ENCODE data around the gene LRRC8E. TPM values are rescaled to one million over a fixed set of nuclear protein-coding genes. Genes with fewer than 3 reads are reported as not detected.
A peak's percentile ranks its signal among the peaks of the same experiment; 100 is the strongest.
"Not testable (repeated sequence)": the region's sequence is repeated elsewhere in the genome, so short reads cannot be mapped to it uniquely, and the experiment has no call there.

Gene LRRC8E
- total RNA-seq, 1 donor from 2014 or later: not detected

DNA sequence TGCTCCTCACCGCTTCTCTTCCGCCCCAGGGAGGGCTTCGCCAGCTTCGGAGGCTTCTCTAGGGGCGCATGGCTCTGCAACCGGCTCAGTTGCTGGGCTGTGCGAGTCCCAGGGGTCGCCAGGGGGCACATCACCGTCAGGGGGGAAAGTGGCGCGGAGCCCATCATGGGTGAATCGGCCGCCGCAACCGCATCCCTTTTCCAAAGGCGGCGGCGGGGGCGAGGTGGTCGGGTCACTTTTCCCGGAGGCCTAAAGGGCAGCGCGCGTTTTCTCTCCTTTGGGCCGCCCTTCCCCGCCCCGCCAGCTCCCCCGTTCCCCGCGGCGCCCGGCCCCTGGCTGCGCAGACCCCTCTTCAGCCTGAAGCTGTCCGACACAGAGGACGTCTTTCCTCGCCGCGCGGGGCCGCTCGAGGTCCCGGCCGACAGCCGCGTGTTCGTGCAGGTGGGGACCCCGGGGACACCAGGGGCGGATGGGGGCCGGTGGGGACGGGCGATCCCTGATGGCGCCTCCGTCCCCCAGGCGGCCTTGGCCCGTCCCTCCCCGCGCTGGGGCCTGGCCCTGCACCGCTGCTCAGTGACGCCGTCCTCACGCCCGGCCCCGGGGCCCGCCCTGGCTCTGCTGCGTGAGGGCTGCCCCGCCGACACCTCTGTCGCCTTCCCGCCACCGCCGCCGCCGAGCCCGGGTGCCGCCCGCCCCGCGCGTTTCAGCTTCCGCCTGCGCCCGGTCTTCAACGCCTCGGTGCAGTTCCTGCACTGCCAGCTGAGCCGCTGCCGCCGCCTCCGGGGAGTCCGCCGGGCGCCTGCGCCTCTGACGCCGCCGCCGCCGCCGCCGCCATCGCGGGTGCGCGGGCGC lies 28.0 kb downstream of the LRRC8E start:
- peaks cover 19% of the 10 kb centered on the region for H3K36me3 Mint-ChIP-seq (ENCODE audit: low read depth)
- H3K27me3 Mint-ChIP-seq: peaks cover 18% of the 10 kb centered on the region
- intact Hi-C loops (cut with micrococcal nuclease): no loop called here
- peak overlapping the region; percentile 50 for H3K4me3 Mint-ChIP-seq
- H3K4me1 Mint-ChIP-seq: peaks cover 36% of the 10 kb centered on the region
- ATAC-seq (ENCODE audit: low read depth): no peak
- CTCF ChIA-PET: interaction anchor here (1.3 kb wide), 1 partner anchor 13 kb away, joined by 4 read pairs; the partner anchor contains the start of gene MAP2K7
- H3K9me3 Mint-ChIP-seq: no peaks in the 10 kb centered on the region
- POLR2A ChIA-PET: interaction anchor here (0.6 to 1.4 kb wide), 3 partner anchors 8 to 228 kb away, joined by 3 to 4 read pairs (median 4); partner anchors contain the start of gene MAP2K7
- no peak overlapping the region for H3K27ac Mint-ChIP-seq
- TF ChIP-seq, protein P1, sequence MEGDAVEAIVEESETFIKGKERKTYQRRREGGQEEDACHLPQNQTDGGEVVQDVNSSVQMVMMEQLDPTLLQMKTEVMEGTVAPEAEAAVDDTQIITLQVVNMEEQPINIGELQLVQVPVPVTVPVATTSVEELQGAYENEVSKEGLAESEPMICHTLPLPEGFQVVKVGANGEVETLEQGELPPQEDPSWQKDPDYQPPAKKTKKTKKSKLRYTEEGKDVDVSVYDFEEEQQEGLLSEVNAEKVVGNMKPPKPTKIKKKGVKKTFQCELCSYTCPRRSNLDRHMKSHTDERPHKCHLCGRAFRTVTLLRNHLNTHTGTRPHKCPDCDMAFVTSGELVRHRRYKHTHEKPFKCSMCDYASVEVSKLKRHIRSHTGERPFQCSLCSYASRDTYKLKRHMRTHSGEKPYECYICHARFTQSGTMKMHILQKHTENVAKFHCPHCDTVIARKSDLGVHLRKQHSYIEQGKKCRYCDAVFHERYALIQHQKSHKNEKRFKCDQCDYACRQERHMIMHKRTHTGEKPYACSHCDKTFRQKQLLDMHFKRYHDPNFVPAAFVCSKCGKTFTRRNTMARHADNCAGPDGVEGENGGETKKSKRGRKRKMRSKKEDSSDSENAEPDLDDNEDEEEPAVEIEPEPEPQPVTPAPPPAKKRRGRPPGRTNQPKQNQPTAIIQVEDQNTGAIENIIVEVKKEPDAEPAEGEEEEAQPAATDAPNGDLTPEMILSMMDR (IDR thresholded peaks at IDR 0.05): no peak
- DNase-seq: peak; percentile 49

DNA sequence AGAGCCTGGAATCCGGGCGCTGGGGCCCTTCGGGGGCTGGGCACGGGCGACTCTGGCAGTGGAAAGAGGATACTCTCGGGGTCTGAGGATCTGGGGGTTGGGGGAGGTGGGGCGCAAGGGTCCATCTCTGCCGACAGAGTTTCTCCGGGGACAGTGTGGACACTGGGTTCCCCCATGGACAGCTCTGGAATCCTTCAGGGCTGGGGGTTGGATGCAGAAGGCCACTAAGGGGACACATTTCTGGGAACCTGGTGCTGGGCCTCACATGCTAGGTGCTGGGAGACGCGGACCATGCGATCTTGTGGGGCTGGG lies 28.6 kb downstream of the LRRC8E start:
- ChIA-PET POLR2A (interaction anchor here (0.8 to 1.4 kb wide), 2 partner anchors 9 to 14 kb away, joined by 3 to 4 read pairs; partner anchors contain the start of gene MAP2K7), CTCF (interaction anchor here (1.3 kb wide), 1 partner anchor 13 kb away, joined by 4 read pairs; the partner anchor contains the start of gene MAP2K7)
- Mint-ChIP-seq H3K9me3 (no peaks in the 10 kb centered on the region), H3K27ac (no peak overlapping the region), H3K36me3 (ENCODE audit: low read depth) (peaks cover 14% of the 10 kb centered on the region), H3K4me3 (peak overlapping the region; percentile 75), H3K4me1 (peaks cover 41% of the 10 kb centered on the region), H3K27me3 (peaks cover 18% of the 10 kb centered on the region)
- DNase-seq (no peak), ATAC-seq (ENCODE audit: low read depth) (no peak)
- intact Hi-C loops (cut with micrococcal nuclease): no loop called here
- TF ChIP-seq, protein P1 (IDR thresholded peaks at IDR 0.05): no peak

DNA sequence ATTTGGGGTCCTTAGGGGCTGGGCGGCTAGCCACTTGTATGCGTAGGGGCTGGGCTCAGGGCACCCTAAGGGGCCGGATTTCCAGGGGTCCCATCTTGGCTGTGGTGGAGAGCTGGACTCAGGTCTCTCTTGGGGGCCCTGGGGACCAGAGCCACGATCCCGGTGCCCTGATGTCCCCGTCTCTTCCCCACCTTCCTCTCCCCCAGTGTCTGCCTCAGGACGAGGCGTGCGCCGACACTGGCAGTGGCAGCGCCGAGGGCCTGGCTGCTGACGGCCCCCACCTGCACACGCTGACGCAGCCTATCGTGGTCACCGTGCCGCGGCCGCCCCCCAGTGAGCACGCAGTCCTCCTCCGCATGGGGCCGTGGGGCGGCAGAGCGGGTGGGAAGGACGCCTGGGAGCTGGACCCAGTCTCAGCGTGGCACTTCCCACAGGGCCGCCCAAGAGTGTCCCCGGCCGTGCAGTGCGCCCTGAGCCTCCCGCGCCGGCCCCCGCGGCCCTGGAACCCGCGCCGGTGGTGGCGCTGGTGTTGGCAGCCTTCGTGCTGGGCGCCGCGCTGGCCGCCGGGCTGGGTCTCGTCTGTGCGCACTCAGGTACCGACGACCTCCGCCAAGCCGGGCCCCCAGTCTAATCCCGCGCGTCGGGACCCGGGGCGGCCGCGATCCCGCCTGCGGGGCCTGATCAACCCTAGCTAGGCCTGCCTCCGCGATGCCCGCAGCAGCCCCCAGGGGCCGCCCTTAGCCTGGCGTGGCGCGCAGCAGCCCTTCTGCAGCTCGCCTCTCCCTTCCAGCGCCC lies 29.2 kb downstream of the LRRC8E start:
- ChIA-PET CTCF (interaction anchor here (0.7 to 1.2 kb wide), 5 partner anchors 11 to 238 kb away, joined by 3 to 4 read pairs (median 3); partner anchors contain the start of gene TIMM44), POLR2A (interaction anchor here (0.6 to 1.4 kb wide), 6 partner anchors 9 to 288 kb away, joined by 3 to 5 read pairs (median 4); partner anchors contain the start of genes PET100, TIMM44 and XAB2)
- H3K9me3 Mint-ChIP-seq: no peaks in the 10 kb centered on the region
- no peak overlapping the region for H3K27ac Mint-ChIP-seq
- peaks cover 18% of the 10 kb centered on the region for H3K27me3 Mint-ChIP-seq
- TF ChIP-seq, protein P1 (IDR thresholded peaks at IDR 0.05): no peak
- ATAC-seq (ENCODE audit: low read depth): no peak
- DNase-seq: peak; percentile 55
- peaks cover 45% of the 10 kb centered on the region for H3K4me1 Mint-ChIP-seq
- H3K4me3 Mint-ChIP-seq: peak overlapping the region; percentile 75
- intact Hi-C loops (cut with micrococcal nuclease): no loop called here
- peaks cover 16% of the 10 kb centered on the region for H3K36me3 Mint-ChIP-seq (ENCODE audit: low read depth)

DNA sequence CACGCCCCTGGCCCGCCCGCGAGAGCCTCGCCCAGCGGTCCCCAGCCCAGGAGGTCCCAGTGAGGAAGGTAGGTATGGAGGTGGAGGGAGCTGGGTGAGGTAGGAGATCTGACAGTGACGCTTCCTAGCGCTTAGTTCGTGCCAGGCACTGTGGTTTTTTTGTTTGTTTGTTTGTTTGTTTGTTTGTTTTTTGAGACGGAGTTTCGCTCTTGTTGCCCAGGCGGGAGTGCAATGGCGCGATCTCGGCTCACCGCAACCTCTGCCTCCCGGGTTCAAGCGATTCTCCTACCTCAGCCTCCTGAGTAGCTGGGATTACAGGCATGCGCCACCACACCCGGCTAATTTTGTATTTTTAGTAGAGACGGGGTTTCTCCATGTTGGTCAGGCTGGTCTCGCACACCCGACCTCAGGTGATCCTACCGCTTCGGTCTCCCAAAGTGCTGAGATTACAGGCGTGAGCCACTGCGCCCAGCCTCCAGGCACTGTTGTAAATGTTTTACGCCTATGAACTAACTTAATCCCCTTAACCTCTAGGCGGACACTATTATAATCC lies 29.8 kb downstream of the LRRC8E start:
- peak overlapping the region; percentile 35 for H3K4me3 Mint-ChIP-seq
- peaks cover 14% of the 10 kb centered on the region for H3K36me3 Mint-ChIP-seq (ENCODE audit: low read depth)
- DNase-seq; ATAC-seq (ENCODE audit: low read depth); H3K9me3 Mint-ChIP-seq; intact Hi-C loops (cut with micrococcal nuclease); H3K27ac Mint-ChIP-seq: not testable (repeated sequence)
- peaks cover 47% of the 10 kb centered on the region for H3K4me1 Mint-ChIP-seq
- ChIA-PET POLR2A (interaction anchor here (0.6 to 1.3 kb wide), 5 partner anchors 15 to 288 kb away, joined by 3 to 5 read pairs (median 4); partner anchors contain the start of genes PET100, TIMM44 and XAB2), CTCF (interaction anchor here (0.9 to 1.2 kb wide), 4 partner anchors 11 to 49 kb away, joined by 3 to 4 read pairs (median 3); partner anchors contain the start of gene TIMM44)
- peaks cover 18% of the 10 kb centered on the region for H3K27me3 Mint-ChIP-seq

Measured in activated B cell treated with CpG ODN at 0.5 μM for 24 hours (primary cell).